GM19023 (cell line): ENCODE measurements around the gene DUSP6.
A peak's percentile ranks its signal among the peaks of the same experiment; 100 is the strongest.

Experiments
- ATAC-seq: cut with Tn5 transposase; IDR thresholded peaks from one replicate; pipeline ENCODE4 v1.9.1; 2021; ENCODE audit warnings: mild to moderate bottlenecking, moderate library complexity; ENCODE audit not compliant: unreplicated experiment

The DUSP6 gene, protein sequence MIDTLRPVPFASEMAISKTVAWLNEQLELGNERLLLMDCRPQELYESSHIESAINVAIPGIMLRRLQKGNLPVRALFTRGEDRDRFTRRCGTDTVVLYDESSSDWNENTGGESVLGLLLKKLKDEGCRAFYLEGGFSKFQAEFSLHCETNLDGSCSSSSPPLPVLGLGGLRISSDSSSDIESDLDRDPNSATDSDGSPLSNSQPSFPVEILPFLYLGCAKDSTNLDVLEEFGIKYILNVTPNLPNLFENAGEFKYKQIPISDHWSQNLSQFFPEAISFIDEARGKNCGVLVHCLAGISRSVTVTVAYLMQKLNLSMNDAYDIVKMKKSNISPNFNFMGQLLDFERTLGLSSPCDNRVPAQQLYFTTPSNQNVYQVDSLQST

DNA sequence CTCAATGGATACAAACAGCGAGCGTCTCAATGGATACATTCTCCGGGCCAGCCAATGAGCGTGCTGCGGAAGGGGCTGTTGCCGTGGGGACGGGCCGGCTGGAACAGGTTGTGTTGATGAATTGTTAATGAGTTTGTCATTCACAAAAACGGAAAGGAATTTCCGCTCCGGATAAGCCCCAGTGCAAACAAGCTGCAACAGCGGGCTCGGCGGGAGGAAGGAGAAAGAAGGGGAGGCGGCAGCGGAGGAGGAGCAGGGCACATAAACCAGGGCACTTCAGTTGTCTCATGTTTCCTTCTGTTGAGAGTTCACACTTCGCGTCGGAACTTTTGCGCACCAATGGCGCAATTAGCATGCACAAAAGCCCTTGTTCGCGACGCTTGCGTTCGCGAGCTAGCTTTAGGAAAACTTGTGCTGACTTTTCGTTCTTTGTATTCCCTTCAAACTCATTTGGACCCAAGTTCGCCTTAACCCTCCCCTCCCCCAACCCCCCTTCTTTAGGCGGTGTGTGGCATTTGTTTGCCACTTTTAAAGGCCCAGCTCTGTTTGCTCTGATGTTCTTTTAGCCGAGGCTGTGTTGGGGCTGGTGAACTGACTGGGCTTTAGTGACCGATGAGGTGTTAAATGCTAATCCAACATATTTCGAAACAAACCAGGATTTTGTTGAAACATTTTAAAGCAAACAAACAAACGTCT, at the start of gene DUSP6:
Gene DUSP6, minus strand, starts transcription at position 10 of the 696 bp plus-strand sequence. CDS start 462 bp downstream, outside the sequence.
- ATAC-seq: peak; percentile 36

DNA sequence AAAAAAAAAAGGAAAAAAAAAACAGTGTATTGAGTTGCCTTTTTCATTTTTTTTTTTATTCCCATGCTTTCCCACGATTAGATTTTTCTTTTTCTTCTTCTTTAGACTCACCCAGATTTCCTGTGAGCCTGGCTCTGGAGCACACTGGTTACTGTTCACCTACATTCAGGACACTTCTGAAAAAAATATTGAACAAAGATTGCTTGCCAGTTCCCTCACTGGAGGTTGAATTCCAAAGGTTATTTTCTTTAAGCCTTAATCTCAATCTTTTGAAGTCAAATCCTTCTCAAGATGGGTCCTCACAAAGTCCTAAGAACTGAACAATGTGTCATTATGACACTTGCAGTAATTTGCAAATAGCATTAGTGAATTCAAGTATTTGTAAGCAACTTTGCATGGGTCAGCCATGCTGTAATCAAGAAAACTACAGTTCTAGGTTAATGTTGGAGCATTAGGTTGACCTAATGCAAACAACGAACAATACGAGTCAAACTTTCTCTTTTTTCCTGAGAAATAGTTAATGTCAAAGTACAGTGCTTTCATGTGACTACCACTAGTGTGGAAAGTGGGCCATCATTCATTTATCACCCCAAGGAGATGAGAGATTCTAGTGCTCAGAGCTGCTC, 49.2 kb upstream of the DUSP6 start:
- no peak for ATAC-seq

DNA sequence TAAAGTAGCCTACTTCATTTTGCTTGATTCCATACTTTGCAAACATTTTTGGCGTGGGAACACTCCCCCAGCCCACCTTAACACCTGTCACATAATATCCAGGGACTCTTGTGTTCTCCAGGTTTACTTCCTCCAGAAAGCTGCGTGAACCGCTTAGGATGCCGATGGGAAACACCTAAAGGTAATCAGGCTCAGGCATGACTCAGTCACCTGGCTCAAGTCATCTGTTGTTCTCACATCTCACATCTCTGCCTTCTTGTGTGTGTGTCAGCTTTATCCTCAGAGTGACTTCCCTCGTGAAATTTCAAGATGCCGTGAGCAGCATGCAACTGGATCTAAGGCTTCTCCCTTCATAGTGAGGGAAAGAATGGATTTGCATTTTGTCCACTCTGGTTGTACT, 48.1 kb upstream of the DUSP6 start:
- ATAC-seq: no peak

DNA sequence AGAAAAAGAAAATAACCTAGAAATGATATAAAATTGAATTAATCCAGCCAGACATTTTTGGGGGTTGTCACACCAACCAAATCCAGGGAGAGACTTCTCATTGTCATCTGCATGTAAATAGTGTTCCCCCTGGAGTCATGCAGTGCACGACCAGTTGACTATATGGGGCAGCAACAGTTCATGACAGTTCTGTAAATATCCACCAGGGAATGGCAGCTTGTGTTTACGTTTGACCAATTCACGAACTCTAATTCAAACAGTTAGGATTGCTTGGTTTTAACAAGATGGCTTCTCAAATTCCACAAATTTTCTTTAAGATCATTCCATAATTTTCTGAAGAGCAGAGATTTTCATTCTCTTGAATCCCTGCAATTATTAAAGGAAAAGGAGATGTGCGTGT, 43.4 kb upstream of the DUSP6 start:
- no peak for ATAC-seq

DNA sequence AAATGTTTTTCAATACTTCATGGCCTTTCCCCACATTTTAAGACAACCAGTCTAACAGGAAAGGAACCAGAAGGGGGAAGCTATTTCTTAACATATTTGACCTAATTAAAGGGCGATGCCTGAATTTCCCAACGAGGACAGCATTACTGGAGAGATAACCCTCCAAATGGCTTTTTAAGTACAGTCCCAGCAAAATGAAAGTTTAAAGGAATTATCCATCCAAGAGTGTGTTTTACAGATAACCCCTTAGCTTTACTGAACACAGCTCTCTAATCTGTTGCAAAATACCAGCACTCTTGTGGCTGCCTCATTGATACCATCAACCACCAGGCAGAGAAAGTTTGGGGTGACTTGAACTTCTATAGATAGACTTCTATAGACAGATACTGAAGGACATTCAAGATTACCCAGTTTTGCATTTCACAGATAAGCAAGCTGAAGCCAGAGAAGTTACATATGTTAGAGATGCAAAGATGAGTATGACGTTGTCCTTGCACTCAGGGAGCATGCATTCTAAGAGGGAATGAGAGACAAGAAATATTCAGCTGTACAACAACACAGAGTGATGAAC, 41.3 kb upstream of the DUSP6 start:
- ATAC-seq: no peak

DNA sequence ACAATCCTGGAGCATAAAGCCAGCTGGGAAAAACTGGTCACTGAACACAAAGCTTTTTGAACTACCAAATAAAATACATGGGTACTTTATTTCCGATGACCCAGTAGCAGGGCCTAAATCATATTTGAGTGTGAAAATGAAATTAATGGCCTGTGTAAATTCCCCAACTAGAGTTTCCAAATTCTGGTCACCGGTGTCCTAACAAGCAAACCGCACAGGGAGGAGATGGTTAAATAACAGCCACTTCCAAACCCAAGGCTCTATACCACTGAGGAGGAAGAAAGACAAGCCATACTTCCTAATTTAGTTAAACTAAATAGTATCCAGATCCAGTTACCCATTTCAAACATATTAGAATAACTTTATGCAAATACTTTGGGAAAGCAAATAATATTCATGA, 40.1 kb upstream of the DUSP6 start:
- no peak for ATAC-seq

DNA sequence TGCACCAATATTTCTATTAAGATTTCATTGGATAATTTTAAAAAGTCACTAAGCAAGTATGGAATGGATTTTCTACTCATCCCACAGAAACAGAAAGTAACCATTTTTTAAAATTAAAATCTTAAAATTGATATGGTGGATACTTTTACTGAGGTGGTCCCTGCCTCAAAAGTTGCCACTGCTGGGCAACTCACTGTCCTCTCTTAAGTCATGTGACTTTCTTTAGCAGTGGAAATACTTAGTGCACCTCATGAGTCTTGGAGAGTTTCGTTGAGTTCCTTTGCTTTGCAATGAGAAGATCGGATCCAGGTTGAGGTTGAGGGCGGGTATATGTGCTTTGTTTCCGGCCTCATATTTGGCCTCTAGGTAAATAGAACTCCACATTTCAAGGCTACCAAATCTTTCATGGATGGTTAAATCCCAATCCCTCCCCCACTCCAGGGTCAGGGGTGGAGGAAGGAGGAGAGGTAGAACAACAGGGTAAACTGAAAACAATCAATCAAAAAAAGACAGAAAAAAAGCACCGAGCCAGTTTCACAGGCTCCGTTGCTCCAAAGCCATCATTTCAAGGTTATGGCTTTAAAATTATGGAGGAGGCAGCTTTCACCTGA, 39.5 kb upstream of the DUSP6 start:
- no peak for ATAC-seq

DNA sequence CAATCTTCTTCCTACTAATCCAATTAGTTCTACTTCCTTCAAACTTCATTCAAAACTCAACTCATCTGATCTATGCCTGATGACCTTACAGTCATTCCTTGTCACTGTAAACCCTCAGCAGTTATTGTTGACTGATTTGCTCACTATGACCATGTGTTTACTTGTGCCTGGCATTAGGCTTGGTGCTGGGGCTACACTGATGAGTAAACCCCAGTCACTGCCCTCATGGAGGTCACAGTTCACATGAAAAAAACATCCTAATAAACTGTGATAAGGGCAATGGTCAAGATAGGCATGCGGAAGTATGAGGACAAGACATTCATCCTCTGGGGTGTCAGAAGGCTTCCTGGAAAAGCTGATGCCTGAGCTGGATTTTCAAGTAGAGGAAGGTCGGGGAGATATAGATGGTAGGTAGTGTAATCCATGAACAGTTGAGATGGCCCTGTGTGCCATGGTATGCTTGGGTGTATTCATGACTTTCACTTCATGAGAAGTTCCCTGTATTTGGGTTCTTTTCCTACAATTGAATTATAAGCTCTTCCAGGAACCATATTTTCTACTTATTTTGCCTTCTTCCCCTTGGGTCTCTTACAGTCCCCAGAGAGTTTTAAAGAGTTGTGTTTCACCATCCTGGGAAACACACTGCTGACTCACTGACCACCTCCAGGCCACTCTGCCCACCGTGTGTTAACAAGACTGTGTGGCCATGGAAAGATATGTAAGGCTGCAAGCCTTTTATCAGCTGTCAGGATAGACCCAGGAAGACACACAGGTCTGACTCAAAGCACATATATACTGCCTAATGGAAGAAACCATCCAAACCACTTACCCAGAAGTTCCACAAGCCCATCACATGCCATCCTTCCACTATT, 38.7 kb upstream of the DUSP6 start:
- no peak for ATAC-seq

DNA sequence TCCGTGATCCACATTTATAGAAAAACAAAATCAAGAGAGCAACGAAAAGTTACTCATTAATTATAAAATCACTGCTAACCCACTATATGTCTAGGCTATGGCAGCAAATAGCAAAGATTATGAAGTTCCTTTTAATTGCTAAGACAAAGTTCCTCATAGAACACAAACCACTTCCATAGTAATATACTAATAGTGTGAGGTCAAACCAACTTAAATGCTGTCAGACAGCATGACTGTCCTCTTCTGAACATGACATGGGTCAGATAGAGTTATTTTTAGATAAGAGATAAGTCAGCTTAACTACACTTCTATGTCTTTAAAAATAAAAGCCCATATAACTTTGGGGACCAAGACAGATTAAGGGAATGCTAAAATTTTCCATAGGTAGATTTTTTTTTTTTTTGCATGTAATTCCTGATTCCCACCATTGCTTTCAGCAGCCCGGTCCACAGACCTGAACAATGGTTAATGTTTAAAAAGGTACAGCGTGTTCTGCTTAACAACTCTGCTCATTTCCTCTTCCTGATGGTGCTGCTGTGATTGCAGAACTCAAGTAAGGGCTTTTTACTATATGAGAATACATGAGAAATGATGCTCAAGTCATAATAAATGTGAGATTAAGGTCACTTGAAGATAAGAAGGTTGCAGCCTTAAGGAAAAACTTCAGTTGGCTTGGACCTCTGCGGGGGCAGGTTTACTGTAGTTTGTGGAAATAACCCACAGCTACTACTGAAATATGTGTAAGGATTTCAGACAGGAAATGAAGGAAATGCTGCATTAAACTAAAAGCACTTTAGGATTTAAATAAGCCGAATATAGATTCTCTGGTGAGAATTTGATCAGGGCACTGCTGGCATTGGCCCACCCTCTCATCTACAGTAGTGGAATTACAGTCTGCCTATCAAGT, 37.7 kb upstream of the DUSP6 start:
- ATAC-seq: no peak

DNA sequence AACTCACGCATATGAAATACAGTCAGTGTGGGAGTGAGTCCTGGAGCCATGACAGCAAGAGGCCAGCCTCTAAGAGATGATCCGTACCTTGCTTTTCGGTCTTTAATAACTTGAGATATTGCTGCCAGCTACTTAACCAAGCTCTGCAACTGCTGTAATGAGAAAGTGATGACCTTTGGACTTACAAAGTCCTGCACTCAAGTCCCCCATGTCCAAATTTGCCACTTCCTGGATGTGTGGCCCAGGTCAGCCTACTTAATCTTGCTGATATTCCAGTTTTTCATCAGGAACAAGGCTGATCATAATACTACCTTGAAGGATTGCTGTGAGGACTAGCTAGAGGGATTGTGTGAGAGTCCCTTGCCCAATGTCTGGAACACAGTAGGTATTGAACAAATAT, 33.8 kb upstream of the DUSP6 start:
- no peak for ATAC-seq

DNA sequence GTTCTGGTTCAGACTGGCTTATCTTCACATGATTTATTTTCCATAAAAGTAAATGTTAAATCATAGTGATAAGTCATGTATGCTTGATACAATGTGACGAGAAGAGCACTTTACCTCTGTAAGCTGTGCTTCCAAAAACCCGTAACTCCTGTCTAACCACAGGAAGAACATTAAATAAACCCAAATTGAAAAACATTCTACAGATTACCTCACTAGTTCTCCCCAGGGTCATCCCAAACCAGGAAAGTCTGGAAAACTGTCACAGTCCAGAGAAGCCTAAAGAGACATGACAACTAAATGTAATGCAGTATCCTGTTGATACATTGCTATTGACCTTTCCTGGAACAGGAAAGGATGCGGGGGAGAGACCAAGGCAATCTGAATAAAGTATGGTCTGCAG, 32.5 kb upstream of the DUSP6 start:
- no peak for ATAC-seq

DNA sequence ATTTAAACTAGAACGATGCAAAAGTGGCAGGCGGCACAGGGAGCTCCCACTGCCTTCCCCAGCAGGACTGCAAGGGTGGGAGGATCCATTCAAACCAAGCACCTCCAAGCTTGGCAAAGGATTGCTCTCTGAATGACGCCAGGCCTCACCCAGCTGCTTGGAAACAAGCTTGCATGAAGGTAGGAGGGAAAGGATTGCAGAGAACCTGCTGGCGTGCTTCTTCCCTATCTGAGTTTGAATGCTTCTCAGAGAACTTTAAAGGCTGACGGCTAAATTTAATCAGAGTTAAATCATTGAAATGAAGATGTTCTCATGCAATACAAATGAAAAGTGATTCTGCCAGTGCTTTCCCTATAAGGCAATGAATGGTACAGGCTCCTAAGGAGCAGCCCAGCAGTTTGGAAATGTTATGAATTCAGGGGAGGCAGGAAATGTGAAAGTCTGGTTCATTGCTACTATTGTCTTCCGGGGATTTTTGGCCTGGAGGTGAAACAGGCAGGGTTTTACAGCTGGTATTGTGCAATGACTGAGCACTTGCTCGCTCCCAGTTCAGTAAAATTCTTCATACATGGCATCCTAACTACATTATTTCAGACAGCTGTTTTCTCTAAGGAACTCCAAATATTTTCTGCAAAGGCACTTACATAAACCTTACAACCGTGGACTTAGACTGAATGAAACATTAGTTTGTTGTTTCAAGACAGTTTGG, 31.9 kb upstream of the DUSP6 start:
- no peak for ATAC-seq

DNA sequence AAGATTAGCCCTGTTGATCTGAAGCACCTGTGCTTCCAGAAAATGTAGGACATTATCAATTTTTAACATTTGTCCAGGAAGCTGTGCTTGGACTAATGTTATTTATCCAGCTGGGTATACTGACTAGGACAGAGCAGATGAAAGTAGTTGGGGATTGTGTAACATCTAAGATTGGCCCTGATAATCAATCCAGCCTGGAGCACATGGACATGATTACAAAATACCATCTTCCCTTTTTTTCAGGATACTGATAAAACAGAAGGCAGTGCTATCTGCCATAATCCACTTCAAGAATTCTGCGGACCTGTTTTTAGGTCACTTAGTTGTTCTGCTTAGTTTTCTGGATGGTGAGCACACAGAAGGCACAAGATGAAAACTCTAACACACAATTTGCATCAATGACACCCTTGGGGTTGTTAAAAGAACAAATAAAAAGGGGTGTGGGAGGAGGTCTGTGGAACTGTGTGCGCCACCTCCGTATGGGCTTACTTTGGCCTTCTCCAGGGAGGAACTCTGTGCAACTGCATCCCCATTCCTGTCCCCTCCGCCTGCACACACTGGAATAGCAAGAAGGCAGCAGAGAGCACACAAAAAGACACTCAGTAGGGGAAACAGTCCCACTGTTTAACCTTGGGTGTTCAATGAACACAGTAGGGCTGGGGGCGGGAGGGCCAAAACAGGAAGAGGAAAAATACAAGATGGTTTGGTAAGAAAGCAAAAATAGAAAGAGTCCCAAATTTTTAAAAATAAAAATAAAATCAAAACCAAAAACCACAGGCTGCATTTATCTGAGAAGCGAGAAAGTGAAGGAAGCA, 31.1 kb upstream of the DUSP6 start:
- ATAC-seq: no peak

DNA sequence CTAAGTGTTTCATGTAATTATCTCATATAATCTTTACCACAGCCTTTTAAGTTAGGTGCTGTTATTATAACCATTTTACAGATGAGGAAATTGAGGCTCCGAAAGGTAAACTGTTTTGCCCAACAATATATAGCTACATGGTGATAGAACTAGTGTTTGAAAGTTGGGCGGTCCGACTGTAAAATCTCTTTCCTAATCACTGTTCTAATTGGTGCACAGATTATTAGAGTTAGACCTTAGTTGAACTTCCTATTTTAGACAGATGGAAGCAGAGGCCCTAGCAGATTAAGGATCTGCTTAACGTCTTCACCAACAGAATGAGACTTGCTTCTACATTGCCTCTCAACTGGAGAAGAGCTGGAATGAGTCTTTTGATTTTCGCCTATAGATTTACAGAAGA, 30.0 kb upstream of the DUSP6 start:
- ATAC-seq: no peak

DNA sequence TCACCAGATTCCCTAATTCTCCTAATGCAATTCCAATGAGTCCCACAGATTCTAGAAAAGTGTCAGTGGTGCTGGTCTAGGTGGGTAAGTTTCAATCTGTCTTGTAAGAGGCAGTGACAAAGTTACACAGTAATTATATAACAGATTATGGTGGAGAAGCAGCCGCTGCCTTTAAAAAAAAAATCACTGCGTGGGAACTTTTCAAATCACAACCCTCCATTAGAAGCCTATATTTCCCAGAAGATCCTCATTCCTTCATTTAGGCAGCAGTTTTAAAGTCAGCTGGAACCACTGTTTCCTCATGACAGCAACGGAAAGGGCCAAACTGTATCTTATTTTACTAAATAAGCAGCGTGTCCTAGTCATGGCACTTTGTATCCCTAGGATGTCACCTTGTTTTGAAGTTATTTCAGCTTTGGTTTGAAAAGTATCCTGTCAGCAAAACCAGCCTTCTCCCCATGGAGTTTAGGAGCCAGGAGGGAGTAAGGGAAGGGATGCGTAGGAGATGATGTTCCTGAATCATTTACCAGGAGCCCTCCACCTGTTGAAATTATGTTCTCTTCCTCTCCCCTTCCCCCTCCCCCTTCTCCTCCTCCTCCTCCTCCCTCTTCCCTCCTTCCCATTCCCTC, 27.7 kb upstream of the DUSP6 start:
- ATAC-seq: no peak

DNA sequence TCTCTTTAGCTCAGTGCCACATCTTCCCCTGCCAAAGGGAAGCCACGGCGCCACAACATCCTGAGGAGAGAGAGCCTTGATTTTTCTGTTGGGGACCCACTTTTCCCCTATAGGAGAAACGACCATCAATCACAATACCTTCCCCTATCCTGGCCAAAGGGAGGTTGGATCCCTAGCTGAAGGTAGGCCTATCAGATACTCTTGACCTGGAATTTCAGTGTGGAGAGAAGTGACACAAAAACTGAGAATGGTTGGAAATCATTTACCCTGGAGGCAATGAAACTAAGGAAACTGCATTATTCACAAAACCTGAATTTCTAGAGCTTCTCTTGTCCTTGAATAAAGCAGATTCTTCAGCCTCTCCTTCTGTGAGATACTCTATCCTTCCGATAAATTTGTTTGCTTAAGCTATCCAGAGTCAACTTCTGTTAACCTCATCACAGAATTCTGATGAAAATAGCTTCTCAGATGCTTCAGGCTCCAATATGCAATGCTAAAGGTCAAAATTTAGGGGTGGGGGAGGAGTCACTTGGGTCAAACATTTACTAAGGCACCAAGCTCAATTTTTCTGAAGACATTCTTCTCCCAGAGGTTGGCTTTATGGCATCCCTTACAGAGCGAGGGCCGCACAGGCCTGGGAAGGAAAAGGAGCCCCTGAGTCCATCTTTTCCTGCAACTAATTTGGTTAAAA, 27.0 kb upstream of the DUSP6 start:
- ATAC-seq: no peak

DNA sequence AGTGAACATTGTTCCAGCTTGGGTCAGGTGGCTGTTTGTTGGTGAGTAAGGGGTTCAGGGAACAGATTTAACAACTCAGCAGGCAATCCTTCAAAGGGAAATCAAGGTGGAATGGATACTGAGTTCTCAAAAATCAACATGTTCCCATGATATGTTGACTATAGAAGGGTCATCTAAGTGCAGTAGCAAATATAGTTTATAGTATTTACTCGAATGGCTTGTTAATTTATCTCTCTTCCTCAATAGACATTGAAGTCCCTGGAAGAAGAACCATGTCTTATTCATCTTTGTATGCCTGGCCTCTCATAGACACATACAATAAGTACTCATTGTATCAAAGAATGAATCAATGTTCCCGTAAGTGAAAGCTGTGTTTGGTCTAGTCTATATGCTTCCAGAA, 24.5 kb upstream of the DUSP6 start:
- ATAC-seq: no peak
